WTC11 (cell line): ENCODE results near the gene PDE4B.

Experiments used
- ATF3 ChIP-seq: sonication (generic); formaldehyde crosslinking; conservative IDR thresholded peaks from 2 replicates; pipeline ENCODE4 v1.8.1; 2022; ENCODE audit warnings: mild to moderate bottlenecking, missing genetic modification reagents
- CTCF ChIP-seq: fragments of 200-600 bp; IDR thresholded peaks from 2 replicates; pipeline ENCODE4 v1.8.0; 2022; ENCODE audit warnings: antibody characterized with exemption
- GABPB1 ChIP-seq: sonication (generic); formaldehyde crosslinking; IDR thresholded peaks from 2 replicates; pipeline ENCODE4 v1.8.1; 2023; ENCODE audit warnings: mild to moderate bottlenecking, missing genetic modification reagents
- GTF2I ChIP-seq: fragments of 250-450 bp; sonication (Bioruptor Pico); conservative IDR thresholded peaks from 2 replicates; pipeline ENCODE4 v1.4.0; 2021; ENCODE audit warnings: mild to moderate bottlenecking
- NR1H2 ChIP-seq: sonication (generic); formaldehyde crosslinking; IDR thresholded peaks from 2 replicates; pipeline ENCODE4 v1.9.0; 2021; ENCODE audit warnings: mild to moderate bottlenecking, moderate library complexity, missing genetic modification reagents
- PRDM15 ChIP-seq: sonication (generic); formaldehyde crosslinking; IDR thresholded peaks from 2 replicates; pipeline ENCODE4 v1.8.0; 2022; ENCODE audit warnings: missing genetic modification reagents
- TEAD4 ChIP-seq: sonication (generic); formaldehyde crosslinking; IDR thresholded peaks from 2 replicates; pipeline ENCODE4 v1.8.0; 2022; ENCODE audit warnings: mild to moderate bottlenecking, missing genetic modification reagents
- USF1 ChIP-seq: sonication (generic); formaldehyde crosslinking; IDR thresholded peaks from 2 replicates; pipeline ENCODE4 v1.8.0; 2022; ENCODE audit warnings: mild to moderate bottlenecking, missing genetic modification reagents
- ZNF232 ChIP-seq: sonication (generic); formaldehyde crosslinking; IDR thresholded peaks from 2 replicates; pipeline ENCODE4 v1.8.0; 2022; ENCODE audit warnings: mild to moderate bottlenecking, missing genetic modification reagents
- ZNF532 ChIP-seq: fragments of 250-450 bp; sonication (Bioruptor Pico); IDR thresholded peaks from 2 replicates; pipeline ENCODE4 v1.9.0; 2021; ENCODE audit warnings: mild to moderate bottlenecking, borderline replicate concordance
- TF ChIP-seq, protein P1 (sequence below): fragments of 250-450 bp; sonication (Bioruptor Pico); conservative IDR thresholded peaks from 2 replicates; pipeline ENCODE4 v1.9.0; 2021; ENCODE audit warnings: mild to moderate bottlenecking
- TF ChIP-seq, protein P2 (sequence below): sonication (generic); formaldehyde crosslinking; IDR thresholded peaks from 2 replicates; pipeline ENCODE4 v1.8.1; 2023; ENCODE audit warnings: mild to moderate bottlenecking, missing genetic modification reagents, moderate library complexity
- TF ChIP-seq, protein P3 (sequence below): sonication (generic); formaldehyde crosslinking; IDR thresholded peaks from 2 replicates; pipeline ENCODE4 v1.8.1; 2022; ENCODE audit warnings: mild to moderate bottlenecking, moderate library complexity, missing genetic modification reagents
- TF ChIP-seq, protein P4 (sequence below): sonication (generic); formaldehyde crosslinking; IDR thresholded peaks from 2 replicates; pipeline ENCODE4 v1.8.0; 2022; ENCODE audit warnings: mild to moderate bottlenecking, missing genetic modification reagents

- TF ChIP-seq GABPB1 (no peak), PRDM15 (no peak), ZNF232 (CRISPR knock-in tag) (no peak), CTCF (no peak), USF1 (CRISPR knock-in tag) (no peak), GTF2I (CRISPR knock-in tag) (no peak), NR1H2 (no peak), TEAD4 (no peak), ZNF532 (CRISPR knock-in tag) (no peak), ATF3 (CRISPR knock-in tag) (no peak)
- TF ChIP-seq, protein P1, sequence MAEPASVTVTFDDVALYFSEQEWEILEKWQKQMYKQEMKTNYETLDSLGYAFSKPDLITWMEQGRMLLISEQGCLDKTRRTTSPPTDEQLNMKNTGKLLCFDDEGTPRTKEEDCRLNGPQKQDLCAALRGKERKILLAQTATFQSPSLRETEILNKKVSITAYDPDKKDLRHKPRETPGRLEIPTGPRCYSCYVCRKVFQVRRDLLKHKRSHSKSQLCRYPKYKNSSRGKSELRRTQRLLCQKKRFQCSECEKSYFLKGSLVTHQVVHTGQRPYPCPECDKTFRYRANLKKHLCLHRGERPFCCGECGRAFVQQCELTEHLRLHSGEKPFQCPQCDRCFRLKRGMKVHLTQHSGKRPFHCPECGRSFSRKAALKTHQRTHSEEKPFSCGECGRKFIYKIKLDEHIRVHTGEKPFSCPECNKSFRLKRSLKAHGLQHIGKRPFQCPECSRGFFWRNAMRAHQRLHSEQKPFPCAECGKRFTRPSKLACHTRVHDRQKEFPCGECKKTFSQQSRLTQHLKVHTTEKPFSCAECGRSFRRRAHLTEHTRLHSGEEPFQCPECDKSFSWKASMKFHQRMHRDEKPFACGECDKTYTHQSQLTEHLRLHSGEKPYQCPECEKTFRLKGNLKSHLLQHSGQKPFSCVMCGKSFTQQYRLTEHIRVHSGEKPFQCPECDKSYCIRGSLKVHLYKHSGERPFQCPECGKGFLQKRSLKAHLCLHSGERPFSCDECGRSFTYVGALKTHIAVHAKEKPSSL (CRISPR knock-in tag) = no peak
- TF ChIP-seq, protein P2, sequence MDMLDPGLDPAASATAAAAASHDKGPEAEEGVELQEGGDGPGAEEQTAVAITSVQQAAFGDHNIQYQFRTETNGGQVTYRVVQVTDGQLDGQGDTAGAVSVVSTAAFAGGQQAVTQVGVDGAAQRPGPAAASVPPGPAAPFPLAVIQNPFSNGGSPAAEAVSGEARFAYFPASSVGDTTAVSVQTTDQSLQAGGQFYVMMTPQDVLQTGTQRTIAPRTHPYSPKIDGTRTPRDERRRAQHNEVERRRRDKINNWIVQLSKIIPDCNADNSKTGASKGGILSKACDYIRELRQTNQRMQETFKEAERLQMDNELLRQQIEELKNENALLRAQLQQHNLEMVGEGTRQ (CRISPR knock-in tag) = no peak
- TF ChIP-seq, protein P3, sequence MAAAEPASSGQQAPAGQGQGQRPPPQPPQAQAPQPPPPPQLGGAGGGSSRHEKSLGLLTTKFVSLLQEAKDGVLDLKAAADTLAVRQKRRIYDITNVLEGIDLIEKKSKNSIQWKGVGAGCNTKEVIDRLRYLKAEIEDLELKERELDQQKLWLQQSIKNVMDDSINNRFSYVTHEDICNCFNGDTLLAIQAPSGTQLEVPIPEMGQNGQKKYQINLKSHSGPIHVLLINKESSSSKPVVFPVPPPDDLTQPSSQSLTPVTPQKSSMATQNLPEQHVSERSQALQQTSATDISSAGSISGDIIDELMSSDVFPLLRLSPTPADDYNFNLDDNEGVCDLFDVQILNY = no peak
- TF ChIP-seq, protein P4, sequence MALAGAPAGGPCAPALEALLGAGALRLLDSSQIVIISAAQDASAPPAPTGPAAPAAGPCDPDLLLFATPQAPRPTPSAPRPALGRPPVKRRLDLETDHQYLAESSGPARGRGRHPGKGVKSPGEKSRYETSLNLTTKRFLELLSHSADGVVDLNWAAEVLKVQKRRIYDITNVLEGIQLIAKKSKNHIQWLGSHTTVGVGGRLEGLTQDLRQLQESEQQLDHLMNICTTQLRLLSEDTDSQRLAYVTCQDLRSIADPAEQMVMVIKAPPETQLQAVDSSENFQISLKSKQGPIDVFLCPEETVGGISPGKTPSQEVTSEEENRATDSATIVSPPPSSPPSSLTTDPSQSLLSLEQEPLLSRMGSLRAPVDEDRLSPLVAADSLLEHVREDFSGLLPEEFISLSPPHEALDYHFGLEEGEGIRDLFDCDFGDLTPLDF (CRISPR knock-in tag) = no peak
Observed at GRCh38 chr1:66357021-66357420, 564.3 kb downstream of the PDE4B start.
